AG09309 (cell line): ENCODE measurements around the gene PTX4.

ENCODE experiments used
- DNase-seq: peaks from one replicate; pipeline ENCODE4 v3.0.0-alpha.2; 2010; ENCODE audit warnings: low read depth
- H3K4me3 ChIP-seq: 2 replicates; pipeline ENCODE4 v1.5.1; 2011; ENCODE audit warnings: mild to moderate bottlenecking, low read depth, low read length, moderate library complexity; ENCODE audit not compliant: control insufficient read depth
- CTCF ChIP-seq: IDR thresholded peaks from 2 replicates; pipeline ENCODE4 v1.5.1; 2011; ENCODE audit warnings: mild to moderate bottlenecking, low read depth, low read length, inconsistent platforms; ENCODE audit not compliant: insufficient read depth, control insufficient read depth; ENCODE audit errors: missing control alignments

PTX4 gene

GRCh38 chr16:1455190-1456171 lies 33.3 kb downstream of the PTX4 start:
- no peak for DNase-seq
- TF ChIP-seq CTCF = no peak
- no peak overlapping the region for H3K4me3 ChIP-seq

GRCh38 chr16:1454561-1454960 lies 34.2 kb downstream of the PTX4 start:
- TF ChIP-seq CTCF = no peak
- DNase-seq = no peak
- no peak overlapping the region for H3K4me3 ChIP-seq

GRCh38 chr16:1453316-1453715 lies 35.4 kb downstream of the PTX4 start:
- no peak for TF ChIP-seq CTCF
- DNase-seq = no peak
- H3K4me3 ChIP-seq = no peak overlapping the region

GRCh38 chr16:1452530-1452929 lies 36.2 kb downstream of the PTX4 start:
- TF ChIP-seq CTCF = no peak
- H3K4me3 ChIP-seq = no peak overlapping the region
- DNase-seq = no peak

- no peak for DNase-seq
- no peak for TF ChIP-seq CTCF
- no peak overlapping the region for H3K4me3 ChIP-seq
These were observed 36.9 kb downstream of the PTX4 start for GRCh38 chr16:1451702-1452392.

GRCh38 chr16:1450841-1451240 lies 37.9 kb downstream of the PTX4 start:
- no peak overlapping the region for H3K4me3 ChIP-seq
- DNase-seq = no peak
- TF ChIP-seq CTCF = no peak
